ENCODE data around the gene RHOT2.

RHOT2 gene

DNA sequence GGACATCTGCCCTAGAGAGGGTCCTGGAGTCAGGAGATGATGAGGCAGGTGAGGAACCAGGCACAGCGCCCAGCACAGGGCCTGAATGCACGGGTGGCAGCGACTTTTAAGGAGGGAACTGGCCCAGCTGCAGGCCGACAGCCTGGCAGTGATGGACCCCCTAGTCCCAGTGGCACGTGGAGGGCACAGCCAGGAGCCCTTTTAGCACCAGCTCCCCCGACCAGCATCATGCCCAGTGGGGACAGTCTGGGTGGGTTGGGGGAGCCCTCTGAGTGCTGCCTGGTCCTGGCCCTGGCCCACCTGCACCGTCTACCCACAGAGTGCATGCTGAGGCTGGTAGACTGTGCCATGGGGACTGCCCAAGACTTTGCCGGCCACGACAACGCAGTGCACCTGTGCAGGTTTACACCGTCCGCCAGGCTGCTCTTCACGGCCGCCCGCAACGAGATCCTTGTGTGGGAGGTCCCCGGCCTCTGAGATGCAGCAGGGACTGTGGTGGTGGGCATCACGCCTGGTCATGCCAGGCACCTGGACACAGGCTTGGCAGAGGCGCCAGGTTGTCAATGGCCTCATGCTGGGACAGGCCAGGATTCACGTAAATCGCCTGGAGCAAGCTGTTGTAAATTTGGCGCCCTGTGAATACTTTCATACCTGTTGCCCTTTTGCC, 686 bp upstream of the RHOT2 start:
- TF ChIP-seq, protein P1, sequence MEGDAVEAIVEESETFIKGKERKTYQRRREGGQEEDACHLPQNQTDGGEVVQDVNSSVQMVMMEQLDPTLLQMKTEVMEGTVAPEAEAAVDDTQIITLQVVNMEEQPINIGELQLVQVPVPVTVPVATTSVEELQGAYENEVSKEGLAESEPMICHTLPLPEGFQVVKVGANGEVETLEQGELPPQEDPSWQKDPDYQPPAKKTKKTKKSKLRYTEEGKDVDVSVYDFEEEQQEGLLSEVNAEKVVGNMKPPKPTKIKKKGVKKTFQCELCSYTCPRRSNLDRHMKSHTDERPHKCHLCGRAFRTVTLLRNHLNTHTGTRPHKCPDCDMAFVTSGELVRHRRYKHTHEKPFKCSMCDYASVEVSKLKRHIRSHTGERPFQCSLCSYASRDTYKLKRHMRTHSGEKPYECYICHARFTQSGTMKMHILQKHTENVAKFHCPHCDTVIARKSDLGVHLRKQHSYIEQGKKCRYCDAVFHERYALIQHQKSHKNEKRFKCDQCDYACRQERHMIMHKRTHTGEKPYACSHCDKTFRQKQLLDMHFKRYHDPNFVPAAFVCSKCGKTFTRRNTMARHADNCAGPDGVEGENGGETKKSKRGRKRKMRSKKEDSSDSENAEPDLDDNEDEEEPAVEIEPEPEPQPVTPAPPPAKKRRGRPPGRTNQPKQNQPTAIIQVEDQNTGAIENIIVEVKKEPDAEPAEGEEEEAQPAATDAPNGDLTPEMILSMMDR (IDR thresholded peaks at IDR 0.05; ENCODE audit: insufficient read depth, missing control alignments), result no peak
- no peak for FAIRE-seq
- DNase-seq (ENCODE audit: insufficient read length, low spot score), result no peak

DNA sequence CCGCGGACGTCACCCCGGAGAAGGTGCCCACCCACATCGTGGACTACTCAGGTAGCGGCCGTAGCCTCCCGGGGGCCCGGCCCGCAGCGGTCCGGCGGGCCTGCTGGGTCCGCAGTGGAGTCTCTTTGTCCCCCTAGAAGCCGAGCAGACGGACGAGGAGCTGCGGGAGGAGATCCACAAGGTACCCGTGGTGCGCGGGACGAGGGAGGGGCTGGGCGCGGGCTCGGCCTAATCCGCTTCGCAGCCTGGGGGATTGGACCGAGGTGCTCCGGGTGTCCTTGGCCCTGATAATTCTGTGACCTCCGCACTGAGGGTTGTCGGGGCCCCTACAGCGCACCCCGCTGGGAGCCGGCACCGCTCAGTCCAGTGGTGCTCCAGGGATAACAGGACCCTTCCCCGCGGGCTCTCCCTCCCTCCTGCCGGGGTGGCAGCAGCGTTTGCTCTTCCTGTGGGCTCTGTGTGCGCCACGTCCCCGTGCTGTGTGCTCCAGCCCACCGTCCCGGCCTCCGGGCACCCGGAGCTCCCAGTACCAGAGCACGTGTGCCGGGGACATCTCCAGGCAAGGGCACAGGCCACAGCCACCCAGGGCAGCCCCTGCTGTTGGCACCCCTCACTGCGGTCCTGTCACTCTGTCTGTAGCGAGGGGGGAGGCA, 713 bp downstream of the RHOT2 start:
- TF ChIP-seq, protein P1 (IDR thresholded peaks at IDR 0.05; ENCODE audit: insufficient read depth, missing control alignments), result no peak
- DNase-seq (ENCODE audit: insufficient read length, low spot score), result no peak
- FAIRE-seq, result no peak

DNA sequence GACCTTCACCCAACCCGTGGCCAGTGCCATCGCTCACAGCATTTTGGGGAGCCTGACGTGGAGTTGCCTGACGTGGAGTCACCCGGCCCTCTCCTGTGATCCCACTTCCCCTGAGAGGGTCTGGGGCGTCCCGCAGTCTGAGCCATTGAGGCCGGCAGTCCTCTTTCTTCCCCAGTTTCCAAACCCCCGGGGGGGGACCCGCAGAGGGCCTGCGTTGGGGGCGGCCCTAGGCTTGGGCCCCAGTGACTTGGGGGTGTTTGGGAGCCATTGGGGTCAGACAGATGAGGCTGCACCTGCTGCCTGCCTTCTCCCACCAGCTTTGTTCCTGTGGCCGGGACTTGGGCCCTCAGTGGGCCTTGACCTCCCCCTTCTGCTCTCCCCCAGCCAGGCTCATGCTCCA, 1.7 kb downstream of the RHOT2 start:
- FAIRE-seq, result no peak
- no peak for DNase-seq (ENCODE audit: insufficient read length, low spot score)
- TF ChIP-seq, protein P1 (IDR thresholded peaks at IDR 0.05; ENCODE audit: insufficient read depth, missing control alignments), result no peak

DNA sequence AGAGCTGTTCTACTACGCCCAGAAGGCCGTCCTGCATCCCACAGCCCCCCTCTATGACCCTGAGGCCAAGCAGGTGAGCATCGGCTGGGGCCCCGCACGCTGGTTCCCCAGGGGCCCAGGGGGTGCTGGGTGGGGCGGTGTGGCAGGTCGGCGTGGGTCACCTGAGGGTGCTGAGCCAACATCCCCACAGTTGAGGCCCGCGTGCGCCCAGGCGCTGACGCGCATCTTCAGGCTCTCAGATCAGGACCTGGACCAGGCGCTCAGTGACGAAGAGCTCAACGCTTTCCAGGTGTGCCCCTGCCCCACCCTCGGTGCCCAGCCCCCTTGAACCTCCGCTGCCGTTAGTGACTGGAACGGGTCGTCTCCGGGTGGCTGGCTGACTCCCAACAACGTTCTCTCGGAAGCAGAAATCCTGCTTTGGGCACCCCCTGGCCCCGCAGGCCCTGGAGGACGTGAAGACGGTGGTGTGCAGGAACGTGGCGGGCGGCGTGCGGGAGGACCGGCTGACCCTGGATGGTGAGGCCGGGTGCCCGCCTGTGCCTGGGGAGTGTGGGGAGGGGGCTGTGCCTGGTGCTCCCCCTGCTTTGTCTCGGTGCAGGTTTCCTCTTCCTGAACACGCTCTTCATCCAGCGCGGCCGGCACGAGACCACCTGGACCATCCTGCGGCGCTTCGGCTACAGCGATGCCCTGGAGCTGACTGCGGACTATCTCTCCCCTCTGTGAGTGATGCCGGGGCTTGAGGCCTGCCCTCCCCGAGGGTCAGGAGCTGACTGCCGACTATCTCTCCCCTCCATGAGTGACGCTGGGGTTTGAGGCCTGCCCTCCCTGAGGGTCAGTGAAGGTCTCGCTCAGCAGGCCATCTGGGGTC, 2.8 kb downstream of the RHOT2 start:
- FAIRE-seq (no peak), DNase-seq (ENCODE audit: insufficient read length, low spot score) (no peak)
- TF ChIP-seq, protein P1 (IDR thresholded peaks at IDR 0.05; ENCODE audit: insufficient read depth, missing control alignments), result no peak

- no peak for DNase-seq (ENCODE audit: insufficient read length, low spot score)
- TF ChIP-seq, protein P1 (IDR thresholded peaks at IDR 0.05; ENCODE audit: insufficient read depth, missing control alignments), result no peak
- no peak for FAIRE-seq
These were observed 3.6 kb downstream of the RHOT2 start for GRCh38 chr16:671353-672131.

DNA sequence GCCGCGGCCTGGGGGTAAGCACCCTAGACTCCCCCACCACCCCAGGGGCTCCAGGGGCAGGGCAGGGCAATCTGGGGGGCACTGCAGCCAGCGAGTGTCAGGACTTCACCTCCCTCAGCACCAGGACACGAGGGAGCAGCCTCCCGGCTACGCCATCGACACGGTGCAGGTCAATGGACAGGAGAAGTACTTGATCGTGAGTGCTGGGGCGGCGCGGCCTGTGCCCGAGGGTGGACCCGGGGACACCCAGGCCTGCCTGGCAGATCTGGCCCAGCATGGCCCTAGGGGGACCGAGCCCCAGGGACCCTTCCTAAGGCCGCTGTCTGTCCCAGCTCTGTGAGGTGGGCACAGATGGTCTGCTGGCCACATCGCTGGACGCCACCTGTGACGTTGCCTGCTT, 4.4 kb downstream of the RHOT2 start:
- FAIRE-seq (no peak), DNase-seq (ENCODE audit: insufficient read length, low spot score) (no peak)

More for the DNA sequence above, 4.4 kb downstream of the RHOT2 start:
- TF ChIP-seq, protein P1 (IDR thresholded peaks at IDR 0.05; ENCODE audit: insufficient read depth, missing control alignments), result no peak

Measured in D721Med (cell line).